Measurements from ENCODE around the gene GTF3C5.

DNA sequence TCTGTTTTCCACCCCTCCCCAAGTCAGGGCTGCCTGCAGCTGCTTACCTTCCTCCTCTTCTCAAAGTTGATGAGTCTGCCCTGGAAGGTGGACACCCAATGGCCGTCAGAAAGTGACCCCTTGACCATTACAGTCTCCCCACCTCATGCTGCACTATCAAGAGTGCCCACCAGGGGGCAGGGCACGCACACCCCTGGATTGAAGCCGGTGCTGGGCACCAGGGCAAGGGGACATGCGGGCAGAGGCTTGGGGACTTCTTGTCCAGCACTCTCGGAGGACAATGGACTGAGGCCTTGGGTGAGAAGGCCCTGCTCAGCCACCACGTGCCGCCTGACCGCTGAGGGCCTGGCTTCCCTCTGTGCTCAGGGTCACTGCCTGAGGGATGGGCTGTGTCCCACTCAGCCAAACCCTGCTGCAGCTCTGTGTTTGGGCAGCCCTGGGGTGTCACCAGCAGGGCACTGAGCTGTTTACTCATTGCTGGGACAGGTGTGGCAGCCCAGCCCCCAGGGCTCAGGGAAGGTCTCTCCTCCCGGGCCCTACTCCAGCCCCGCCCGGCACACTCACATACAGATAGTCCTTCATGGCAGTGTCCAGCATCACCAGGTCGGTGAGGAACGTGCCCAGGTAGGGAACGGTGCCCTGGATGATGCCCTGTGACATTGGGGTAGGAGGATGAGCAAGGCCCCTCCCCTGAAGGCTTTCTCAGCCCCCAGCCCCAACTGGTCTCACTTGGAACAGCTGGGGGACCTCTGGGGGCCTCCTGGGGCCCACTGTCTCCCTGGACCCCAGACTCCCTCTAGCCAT is 72.6 kb downstream of the GTF3C5 start:
- TF ChIP-seq HDAC2 (IDR thresholded peaks at IDR 0.05) (no peak), ESRRA (IDR thresholded peaks at IDR 0.05; ENCODE audit: low read length) (no peak), EZH2 (IDR thresholded peaks at IDR 0.05; ENCODE audit: borderline replicate concordance, control insufficient read depth, low read depth, low read length) (no peak), FOS (IDR thresholded peaks at IDR 0.05; ENCODE audit: borderline replicate concordance, extremely low read depth, insufficient read length) (no peak), CEBPB (IDR thresholded peaks at IDR 0.05; ENCODE audit: borderline replicate concordance in 1 of 2, low read depth in 2 of 2, low read length in 2 of 2) (no peak), ZNF24 (IDR thresholded peaks at IDR 0.05) (no peak), POLR2AphosphoS5 (IDR thresholded peaks at IDR 0.05; ENCODE audit: low read length) (no peak)
- TF ChIP-seq, protein P1, sequence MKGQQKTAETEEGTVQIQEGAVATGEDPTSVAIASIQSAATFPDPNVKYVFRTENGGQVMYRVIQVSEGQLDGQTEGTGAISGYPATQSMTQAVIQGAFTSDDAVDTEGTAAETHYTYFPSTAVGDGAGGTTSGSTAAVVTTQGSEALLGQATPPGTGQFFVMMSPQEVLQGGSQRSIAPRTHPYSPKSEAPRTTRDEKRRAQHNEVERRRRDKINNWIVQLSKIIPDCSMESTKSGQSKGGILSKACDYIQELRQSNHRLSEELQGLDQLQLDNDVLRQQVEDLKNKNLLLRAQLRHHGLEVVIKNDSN (IDR thresholded peaks at IDR 0.05; ENCODE audit: borderline replicate concordance, extremely low read length, insufficient read depth, low read depth, low read length): no peak
- TF ChIP-seq, protein P2, sequence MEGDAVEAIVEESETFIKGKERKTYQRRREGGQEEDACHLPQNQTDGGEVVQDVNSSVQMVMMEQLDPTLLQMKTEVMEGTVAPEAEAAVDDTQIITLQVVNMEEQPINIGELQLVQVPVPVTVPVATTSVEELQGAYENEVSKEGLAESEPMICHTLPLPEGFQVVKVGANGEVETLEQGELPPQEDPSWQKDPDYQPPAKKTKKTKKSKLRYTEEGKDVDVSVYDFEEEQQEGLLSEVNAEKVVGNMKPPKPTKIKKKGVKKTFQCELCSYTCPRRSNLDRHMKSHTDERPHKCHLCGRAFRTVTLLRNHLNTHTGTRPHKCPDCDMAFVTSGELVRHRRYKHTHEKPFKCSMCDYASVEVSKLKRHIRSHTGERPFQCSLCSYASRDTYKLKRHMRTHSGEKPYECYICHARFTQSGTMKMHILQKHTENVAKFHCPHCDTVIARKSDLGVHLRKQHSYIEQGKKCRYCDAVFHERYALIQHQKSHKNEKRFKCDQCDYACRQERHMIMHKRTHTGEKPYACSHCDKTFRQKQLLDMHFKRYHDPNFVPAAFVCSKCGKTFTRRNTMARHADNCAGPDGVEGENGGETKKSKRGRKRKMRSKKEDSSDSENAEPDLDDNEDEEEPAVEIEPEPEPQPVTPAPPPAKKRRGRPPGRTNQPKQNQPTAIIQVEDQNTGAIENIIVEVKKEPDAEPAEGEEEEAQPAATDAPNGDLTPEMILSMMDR (IDR thresholded peaks at IDR 0.05 in 2 of 3, conservative IDR thresholded peaks at IDR 0.05 in 1 of 3; ENCODE audit: control insufficient read depth in 2 of 3, extremely low read depth in 1 of 3, insufficient read depth in 1 of 3, low read depth in 3 of 3, low read length in 3 of 3): peak; percentile 94 to 96 (median 95)
- TF ChIP-seq, protein P3, sequence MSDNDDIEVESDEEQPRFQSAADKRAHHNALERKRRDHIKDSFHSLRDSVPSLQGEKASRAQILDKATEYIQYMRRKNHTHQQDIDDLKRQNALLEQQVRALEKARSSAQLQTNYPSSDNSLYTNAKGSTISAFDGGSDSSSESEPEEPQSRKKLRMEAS (IDR thresholded peaks at IDR 0.05; ENCODE audit: low read depth, low read length): no peak
- TF ChIP-seq, protein P4, sequence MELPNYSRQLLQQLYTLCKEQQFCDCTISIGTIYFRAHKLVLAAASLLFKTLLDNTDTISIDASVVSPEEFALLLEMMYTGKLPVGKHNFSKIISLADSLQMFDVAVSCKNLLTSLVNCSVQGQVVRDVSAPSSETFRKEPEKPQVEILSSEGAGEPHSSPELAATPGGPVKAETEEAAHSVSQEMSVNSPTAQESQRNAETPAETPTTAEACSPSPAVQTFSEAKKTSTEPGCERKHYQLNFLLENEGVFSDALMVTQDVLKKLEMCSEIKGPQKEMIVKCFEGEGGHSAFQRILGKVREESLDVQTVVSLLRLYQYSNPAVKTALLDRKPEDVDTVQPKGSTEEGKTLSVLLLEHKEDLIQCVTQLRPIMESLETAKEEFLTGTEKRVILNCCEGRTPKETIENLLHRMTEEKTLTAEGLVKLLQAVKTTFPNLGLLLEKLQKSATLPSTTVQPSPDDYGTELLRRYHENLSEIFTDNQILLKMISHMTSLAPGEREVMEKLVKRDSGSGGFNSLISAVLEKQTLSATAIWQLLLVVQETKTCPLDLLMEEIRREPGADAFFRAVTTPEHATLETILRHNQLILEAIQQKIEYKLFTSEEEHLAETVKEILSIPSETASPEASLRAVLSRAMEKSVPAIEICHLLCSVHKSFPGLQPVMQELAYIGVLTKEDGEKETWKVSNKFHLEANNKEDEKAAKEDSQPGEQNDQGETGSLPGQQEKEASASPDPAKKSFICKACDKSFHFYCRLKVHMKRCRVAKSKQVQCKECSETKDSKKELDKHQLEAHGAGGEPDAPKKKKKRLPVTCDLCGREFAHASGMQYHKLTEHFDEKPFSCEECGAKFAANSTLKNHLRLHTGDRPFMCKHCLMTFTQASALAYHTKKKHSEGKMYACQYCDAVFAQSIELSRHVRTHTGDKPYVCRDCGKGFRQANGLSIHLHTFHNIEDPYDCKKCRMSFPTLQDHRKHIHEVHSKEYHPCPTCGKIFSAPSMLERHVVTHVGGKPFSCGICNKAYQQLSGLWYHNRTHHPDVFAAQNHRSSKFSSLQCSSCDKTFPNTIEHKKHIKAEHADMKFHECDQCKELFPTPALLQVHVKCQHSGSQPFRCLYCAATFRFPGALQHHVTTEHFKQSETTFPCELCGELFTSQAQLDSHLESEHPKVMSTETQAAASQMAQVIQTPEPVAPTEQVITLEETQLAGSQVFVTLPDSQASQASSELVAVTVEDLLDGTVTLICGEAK (IDR thresholded peaks at IDR 0.05; ENCODE audit: borderline replicate concordance): no peak
